Measurements from ENCODE around the gene RECK.

DNA sequence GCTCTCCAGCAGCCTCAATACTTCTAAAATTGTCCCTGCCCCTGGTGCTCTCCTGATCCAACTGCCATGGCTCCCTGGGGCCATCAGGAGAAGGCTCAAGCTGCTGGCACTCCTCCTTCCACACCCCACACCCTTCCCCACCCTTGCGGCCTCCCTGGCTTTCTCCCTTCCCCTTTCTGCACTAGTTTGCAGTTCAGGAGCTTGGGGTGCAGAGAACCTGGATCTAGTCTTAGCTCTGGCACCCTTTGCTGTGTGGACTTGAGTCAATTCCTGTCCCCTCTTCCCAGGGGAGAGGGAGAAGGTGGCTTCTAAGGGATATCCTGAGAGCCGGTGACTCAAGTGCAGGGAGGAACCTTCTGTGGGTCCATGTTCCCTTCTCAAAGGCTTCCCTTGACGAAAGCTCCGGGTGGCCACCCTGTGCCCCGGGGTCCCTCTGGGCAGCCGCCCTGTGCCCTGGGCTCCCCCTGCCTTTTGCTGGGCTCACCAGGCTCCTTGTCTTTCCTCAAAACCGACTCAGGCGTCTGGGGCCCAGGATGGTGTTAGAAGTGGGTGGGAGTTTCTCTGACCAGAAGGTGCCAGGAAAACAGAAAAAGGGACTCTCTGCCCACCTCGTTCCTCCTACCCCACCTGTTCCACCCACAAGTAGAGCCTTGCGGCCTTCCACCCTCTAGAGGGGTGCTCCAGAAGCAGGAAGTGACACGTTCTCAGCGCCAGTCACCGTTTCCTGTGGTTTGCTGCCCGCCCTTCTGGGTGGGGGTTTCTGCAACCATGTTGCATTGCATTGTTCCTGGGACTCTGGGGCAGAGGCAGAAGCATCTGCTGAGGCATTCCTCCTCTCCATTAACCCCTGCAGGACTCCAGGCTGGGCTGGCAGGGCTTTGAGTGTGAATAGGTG is 114.8 kb downstream of the RECK start:
- TF ChIP-seq, protein P1, sequence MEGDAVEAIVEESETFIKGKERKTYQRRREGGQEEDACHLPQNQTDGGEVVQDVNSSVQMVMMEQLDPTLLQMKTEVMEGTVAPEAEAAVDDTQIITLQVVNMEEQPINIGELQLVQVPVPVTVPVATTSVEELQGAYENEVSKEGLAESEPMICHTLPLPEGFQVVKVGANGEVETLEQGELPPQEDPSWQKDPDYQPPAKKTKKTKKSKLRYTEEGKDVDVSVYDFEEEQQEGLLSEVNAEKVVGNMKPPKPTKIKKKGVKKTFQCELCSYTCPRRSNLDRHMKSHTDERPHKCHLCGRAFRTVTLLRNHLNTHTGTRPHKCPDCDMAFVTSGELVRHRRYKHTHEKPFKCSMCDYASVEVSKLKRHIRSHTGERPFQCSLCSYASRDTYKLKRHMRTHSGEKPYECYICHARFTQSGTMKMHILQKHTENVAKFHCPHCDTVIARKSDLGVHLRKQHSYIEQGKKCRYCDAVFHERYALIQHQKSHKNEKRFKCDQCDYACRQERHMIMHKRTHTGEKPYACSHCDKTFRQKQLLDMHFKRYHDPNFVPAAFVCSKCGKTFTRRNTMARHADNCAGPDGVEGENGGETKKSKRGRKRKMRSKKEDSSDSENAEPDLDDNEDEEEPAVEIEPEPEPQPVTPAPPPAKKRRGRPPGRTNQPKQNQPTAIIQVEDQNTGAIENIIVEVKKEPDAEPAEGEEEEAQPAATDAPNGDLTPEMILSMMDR (IDR thresholded peaks at IDR 0.05): no peak
- TF ChIP-seq POLR2A (IDR thresholded peaks at IDR 0.05): no peak

Measured in lower leg skin (tissue), 3 donors.